Esophagus muscularis mucosa (tissue), 3 donors: ENCODE results near the gene DLX3.

Source experiments
- POLR2A ChIP-seq: fragments of 450-650 bp; IDR thresholded peaks from one replicate; pipeline ENCODE4 v1.6.1; 2017; ENCODE audit warnings: antibody characterized with exemption, moderate library complexity, mild to moderate bottlenecking, low read depth
- TF ChIP-seq, protein P1 (sequence below), 3 experiments: fragments of 200-600 bp in 2 of 3; fragments of 450-650 bp in 1 of 3; sonication (generic) in 2 of 3; IDR thresholded peaks; one replicate each; pipeline ENCODE4 v1.5.1; 2017 to 2019; ENCODE audit warnings: antibody characterized with exemption in 3 of 3, mild to moderate bottlenecking in 2 of 3, moderate library complexity in 1 of 3

DNA sequence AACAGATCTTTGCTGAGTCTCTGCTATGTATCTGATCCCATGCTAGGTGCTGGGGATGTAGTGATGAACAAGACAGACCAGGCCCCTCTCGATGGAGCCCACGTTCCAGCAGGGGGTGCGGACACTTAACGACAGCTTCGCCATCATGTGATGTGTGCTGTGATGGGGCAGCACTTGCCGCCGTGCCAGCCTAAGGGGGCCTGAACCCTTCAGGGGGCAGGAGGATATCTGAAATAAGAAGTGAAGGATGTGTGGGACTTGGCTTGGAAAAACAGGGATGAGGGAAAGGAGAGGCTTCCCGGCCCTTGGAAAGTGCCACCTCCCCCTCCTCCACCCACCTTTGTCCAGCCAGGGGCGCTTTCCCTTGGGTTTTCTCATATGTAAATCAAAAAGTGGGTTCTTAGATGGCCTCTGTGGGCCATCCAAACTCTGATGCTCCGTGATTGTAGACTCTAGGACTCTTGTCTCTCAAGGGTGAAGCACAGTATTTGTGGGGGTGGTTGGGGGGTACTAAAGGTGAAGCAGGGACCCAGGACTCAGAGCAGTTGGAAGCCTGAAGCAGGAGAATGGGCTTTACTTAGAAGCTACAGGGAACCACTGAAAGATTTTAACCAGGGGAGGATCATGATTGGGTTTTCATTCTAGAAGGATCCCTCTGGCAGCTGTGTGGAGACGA is 4.0 kb upstream of the DLX3 start:
- TF ChIP-seq, protein P1, sequence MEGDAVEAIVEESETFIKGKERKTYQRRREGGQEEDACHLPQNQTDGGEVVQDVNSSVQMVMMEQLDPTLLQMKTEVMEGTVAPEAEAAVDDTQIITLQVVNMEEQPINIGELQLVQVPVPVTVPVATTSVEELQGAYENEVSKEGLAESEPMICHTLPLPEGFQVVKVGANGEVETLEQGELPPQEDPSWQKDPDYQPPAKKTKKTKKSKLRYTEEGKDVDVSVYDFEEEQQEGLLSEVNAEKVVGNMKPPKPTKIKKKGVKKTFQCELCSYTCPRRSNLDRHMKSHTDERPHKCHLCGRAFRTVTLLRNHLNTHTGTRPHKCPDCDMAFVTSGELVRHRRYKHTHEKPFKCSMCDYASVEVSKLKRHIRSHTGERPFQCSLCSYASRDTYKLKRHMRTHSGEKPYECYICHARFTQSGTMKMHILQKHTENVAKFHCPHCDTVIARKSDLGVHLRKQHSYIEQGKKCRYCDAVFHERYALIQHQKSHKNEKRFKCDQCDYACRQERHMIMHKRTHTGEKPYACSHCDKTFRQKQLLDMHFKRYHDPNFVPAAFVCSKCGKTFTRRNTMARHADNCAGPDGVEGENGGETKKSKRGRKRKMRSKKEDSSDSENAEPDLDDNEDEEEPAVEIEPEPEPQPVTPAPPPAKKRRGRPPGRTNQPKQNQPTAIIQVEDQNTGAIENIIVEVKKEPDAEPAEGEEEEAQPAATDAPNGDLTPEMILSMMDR (IDR thresholded peaks at IDR 0.05): no peak
- TF ChIP-seq POLR2A: no peak
